ENCODE results near the gene SYMPK. TPM values are rescaled to one million over a fixed set of nuclear protein-coding genes. Genes with fewer than 3 reads are reported as not detected.

The SYMPK gene
- total RNA-seq, 2 experiments from 2014 or later, result 96.9 to 97.4 TPM

DNA sequence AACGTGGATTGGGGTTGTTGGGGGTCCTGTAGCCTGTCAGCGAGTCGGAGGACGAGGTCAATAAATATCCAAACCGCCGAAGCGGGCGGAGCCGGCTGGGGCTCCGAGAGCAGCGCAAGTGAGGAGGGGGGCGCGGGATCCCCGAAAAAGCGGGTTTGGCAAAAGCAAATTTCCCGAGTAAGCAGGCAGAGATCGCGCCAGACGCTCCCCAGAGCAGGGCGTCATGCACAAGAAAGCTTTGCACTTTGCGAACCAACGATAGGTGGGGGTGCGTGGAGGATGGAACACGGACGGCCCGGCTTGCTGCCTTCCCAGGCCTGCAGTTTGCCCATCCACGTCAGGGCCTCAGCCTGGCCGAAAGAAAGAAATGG is 93.1 kb downstream of the SYMPK start:
- CTCF ChIA-PET, result interaction anchor here (0.6 to 6.1 kb wide), 16 partner anchors 9 to 191 kb away, joined by 3 to 127 read pairs (median 6); partner anchors contain the start of genes DMWD, MYPOP and SYMPK
- Mint-ChIP-seq H3K4me3 (peak overlapping the region; percentile 81), H3K27ac (no peak overlapping the region), H3K27me3 (ENCODE audit: low read depth) (peaks cover 19% of the 10 kb centered on the region), H3K4me1 (ENCODE audit: low read depth) (peaks cover 10% of the 10 kb centered on the region), H3K36me3 (ENCODE audit: low read depth) (no peaks in the 10 kb centered on the region), H3K9me3 (no peaks in the 10 kb centered on the region)
- no peak for DNase-seq
- intact Hi-C loops (cut with micrococcal nuclease), result loop anchor here (1.0 kb wide), 12 partner anchors 9 to 246 kb away; partner anchors contain the start of genes CCDC61, DMWD, FBXO46 and IRF2BP1

DNA sequence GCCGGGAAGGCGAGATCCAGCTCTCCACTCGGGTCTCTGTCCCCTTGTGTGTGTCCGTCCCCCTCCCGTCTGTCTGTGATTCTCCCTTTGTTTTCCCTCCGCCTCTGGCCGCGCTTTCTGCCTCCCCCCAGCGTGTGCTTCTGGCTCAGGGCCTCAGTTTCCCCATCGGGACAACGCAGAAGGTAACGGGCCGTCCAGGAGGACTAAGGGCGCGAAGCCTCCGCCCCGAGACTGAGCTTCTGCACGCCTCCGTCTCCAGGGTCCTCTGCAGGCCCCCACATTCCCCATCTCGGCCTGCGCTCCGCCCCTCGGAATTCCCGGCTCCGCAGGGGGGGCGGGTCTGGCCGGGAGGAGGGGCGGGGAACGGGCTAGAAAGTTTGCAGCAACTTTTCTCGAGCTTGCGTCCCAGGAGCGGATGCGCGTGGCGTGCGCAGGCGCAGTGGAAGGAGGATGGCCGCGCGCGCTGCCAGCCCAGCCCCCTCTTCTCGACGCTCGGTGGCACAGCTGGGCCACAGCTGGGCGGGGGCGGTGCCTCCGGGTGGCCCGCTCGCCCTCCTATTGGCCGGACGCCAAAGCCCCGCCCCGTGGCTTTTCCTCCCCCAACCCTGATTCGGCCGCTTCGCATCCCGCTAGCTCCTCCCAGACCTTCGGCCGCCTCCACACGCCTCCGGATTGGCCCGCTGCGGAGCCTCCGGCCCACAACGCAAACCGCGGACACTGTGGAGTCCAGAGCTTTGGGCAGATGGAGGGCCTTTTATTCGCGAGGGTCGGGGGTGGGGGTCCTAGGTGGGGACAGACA is 93.8 kb downstream of the SYMPK start, which contains the start of gene SIX5:
SIX5 (minus strand) TSS at position 269 of the 799 bp plus-strand sequence. CDS start 408 bp downstream, outside the sequence.
- intact Hi-C loops (cut with micrococcal nuclease), result loop anchor here (1.0 kb wide), 6 partner anchors 23 to 247 kb away; partner anchors contain the start of genes DMWD, FBXO46, IRF2BP1 and QPCTL
- H3K4me3 Mint-ChIP-seq, result peak within 1 kb of the TSS; percentile 81
- CTCF ChIA-PET, result interaction anchor here (0.6 to 6.1 kb wide), 22 partner anchors 10 to 962 kb away, joined by 3 to 127 read pairs (median 5); partner anchors contain the start of genes DMWD, MYPOP and SYMPK
- H3K36me3 Mint-ChIP-seq (ENCODE audit: low read depth), result no peaks in the 10 kb centered on the region
- H3K9me3 Mint-ChIP-seq, result no peaks in the 10 kb centered on the region
- peaks cover 23% of the 10 kb centered on the region for H3K27me3 Mint-ChIP-seq (ENCODE audit: low read depth)
- no peak within 1 kb of the TSS for H3K27ac Mint-ChIP-seq
- DNase-seq, result peak; percentile 97
- H3K4me1 Mint-ChIP-seq (ENCODE audit: low read depth), result peaks cover 10% of the 10 kb centered on the region

DNA sequence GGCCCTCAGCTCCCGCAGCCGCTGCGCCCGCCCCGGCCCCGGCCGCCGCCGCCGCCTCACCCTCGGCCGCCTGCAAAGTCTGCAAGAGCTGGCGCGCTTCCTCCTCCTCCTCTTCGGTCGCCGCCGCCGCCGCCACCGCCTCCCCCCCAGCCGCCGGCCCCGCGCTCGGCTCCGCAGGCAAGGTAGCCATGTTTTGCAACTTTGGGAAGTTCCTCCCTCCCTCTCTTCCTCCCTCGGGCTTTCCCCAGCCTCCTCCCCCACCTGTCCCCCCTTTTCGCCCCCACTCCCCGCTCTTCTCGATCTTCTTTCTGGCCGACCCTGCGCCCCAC is 94.3 kb downstream of the SYMPK start:
- peaks cover 23% of the 10 kb centered on the region for H3K27me3 Mint-ChIP-seq (ENCODE audit: low read depth)
- H3K4me1 Mint-ChIP-seq (ENCODE audit: low read depth), result peaks cover 10% of the 10 kb centered on the region
- no peak overlapping the region for H3K27ac Mint-ChIP-seq
- intact Hi-C loops (cut with micrococcal nuclease), result no loop called here
- peak; percentile 53 for DNase-seq
- CTCF ChIA-PET, result interaction anchor here (0.6 to 6.1 kb wide), 9 partner anchors 11 to 963 kb away, joined by 3 to 127 read pairs (median 5); partner anchors contain the start of gene SYMPK
- H3K36me3 Mint-ChIP-seq (ENCODE audit: low read depth), result no peaks in the 10 kb centered on the region
- peak overlapping the region; percentile 81 for H3K4me3 Mint-ChIP-seq
- no peaks in the 10 kb centered on the region for H3K9me3 Mint-ChIP-seq

DNA sequence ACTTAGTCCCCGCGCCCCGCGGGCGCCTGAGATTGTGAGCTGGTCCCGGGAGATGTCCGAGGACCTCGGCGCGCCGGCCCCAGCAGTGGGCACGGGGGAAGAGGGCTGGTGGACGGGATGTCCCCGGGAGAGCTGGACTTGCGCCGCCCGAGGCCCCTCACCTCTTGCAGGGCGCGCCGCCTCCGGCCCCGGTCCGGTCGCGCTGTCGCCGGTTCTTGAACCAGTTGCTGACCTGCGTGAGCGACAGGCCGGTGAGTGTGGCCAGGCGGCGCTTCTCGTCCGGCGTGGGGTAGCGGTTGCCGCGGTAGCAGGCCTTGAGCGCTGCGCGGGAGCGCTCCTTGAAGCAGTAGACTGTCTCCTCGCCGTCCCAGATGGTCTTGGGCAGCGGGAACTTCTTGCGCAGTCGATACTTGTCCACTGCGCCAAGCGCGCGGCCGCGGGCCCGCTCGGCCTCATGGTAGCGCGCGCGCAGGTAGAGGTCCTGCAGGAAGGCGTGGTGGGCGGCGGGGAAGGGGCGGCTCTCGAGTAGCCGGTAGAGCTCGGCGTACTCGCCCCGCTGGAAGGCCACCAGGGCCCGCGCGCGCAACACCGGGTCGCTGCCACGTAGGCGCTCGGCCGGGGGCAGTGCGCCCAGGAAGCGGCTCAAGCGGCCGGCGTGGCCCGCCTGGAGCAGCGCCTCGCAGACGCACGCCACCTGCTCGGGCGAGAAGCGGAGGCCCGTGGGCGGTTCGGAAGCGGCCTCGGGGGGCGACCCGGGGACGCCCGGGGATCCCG is 94.9 kb downstream of the SYMPK start:
- Mint-ChIP-seq H3K4me1 (ENCODE audit: low read depth) (peaks cover 10% of the 10 kb centered on the region), H3K27ac (no peak overlapping the region), H3K27me3 (ENCODE audit: low read depth) (peaks cover 23% of the 10 kb centered on the region), H3K36me3 (ENCODE audit: low read depth) (no peaks in the 10 kb centered on the region), H3K9me3 (no peaks in the 10 kb centered on the region), H3K4me3 (peak overlapping the region; percentile 68)
- CTCF ChIA-PET, result interaction anchor here (0.9 to 6.1 kb wide), 6 partner anchors 11 to 547 kb away, joined by 3 to 127 read pairs (median 5); no protein-coding TSS in a partner anchor
- intact Hi-C loops (cut with micrococcal nuclease), result no loop called here
- no peak for DNase-seq

DNA sequence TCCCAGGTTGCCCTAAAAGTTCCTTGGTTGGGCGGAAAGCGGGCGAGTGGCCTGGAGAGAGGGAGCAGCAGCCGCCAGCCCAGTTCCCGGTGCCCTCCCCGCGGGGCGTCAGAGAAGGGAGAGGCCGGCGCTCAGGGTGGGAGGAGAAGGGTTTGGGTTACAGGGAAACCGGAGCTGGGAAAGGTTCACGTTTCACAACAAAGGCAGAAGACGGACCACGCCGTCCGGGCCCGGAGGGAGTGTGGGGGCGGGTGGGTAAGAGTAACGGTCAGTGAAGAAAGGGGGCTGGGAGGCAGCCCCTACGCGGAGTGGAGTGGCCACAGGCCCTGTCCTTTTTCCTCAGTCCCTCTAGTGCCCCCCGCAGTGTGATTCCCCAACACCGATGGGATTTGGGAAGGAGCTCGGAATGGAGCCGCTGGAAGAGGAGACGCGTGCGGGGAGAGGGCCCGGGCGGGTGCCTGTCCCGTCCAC is 95.5 kb downstream of the SYMPK start:
- intact Hi-C loops (cut with micrococcal nuclease), result no loop called here
- no peak for DNase-seq
- Mint-ChIP-seq H3K4me3 (no peak overlapping the region), H3K27me3 (ENCODE audit: low read depth) (peaks cover 23% of the 10 kb centered on the region), H3K4me1 (ENCODE audit: low read depth) (peaks cover 10% of the 10 kb centered on the region), H3K9me3 (no peaks in the 10 kb centered on the region), H3K36me3 (ENCODE audit: low read depth) (no peaks in the 10 kb centered on the region), H3K27ac (no peak overlapping the region)
- CTCF ChIA-PET, result interaction anchor here (0.9 to 6.1 kb wide), 2 partner anchors 32 to 546 kb away, joined by 3 to 127 read pairs; no protein-coding TSS in a partner anchor

DNA sequence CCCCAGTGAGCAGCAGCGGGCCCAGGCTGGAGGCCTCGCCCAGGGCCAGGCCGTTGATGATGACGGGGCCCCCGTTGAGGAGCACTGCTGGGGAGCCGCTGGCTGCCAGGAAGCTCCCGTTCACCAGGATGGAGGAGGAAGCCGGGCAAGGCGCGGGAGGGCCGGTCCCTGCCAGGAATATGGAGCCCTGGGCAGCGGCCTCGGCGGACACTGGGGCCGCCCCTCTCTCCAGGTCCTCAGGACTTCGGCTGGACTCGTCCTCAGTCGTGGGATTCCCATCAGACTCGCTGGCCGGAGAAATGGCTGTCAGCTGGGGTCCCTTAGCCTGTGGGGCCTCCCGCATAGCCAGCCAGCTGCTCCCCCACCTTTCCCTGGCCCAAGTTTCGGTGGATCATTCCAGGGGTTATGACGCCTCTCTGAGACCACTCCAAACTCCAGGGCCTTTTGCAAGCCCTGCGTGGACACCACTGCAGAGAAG is 96.0 kb downstream of the SYMPK start:
- no peak for DNase-seq
- intact Hi-C loops (cut with micrococcal nuclease), result no loop called here
- no peak overlapping the region for H3K4me3 Mint-ChIP-seq
- peaks cover 23% of the 10 kb centered on the region for H3K27me3 Mint-ChIP-seq (ENCODE audit: low read depth)
- H3K4me1 Mint-ChIP-seq (ENCODE audit: low read depth), result peaks cover 10% of the 10 kb centered on the region
- CTCF ChIA-PET, result no interaction called here
- H3K9me3 Mint-ChIP-seq, result no peaks in the 10 kb centered on the region
- no peaks in the 10 kb centered on the region for H3K36me3 Mint-ChIP-seq (ENCODE audit: low read depth)
- H3K27ac Mint-ChIP-seq, result no peak overlapping the region

DNA sequence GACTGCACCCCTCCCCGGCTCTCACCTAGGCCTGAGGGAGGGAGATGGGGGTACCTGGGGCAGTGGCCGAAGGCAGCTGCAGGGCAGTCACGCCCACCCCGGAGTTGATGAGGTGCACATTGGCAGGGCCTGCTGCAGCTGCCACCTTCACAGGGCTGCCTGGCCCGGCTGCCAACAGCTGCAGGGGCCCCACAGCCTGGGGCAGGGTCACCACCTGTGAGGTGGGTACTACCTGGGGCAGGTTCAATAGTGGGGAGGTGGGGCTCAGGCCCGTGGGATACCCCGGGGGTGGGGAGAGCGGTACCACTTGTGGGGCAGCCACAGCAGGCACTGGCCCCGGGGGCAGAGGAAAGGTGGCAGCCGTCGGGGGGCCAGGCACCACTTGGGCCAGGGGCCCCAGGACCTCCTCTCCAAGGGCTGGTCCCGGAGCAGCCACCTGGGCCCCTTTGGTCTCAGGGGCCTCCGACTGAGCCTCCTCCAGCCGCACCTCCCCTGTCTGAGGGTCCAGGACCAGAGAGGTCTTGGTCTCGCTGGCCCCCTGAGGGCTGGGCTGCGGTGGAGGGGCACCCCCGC is 96.6 kb downstream of the SYMPK start:
- Mint-ChIP-seq H3K9me3 (no peaks in the 10 kb centered on the region), H3K36me3 (ENCODE audit: low read depth) (no peaks in the 10 kb centered on the region), H3K4me3 (no peak overlapping the region), H3K27ac (no peak overlapping the region), H3K27me3 (ENCODE audit: low read depth) (peaks cover 23% of the 10 kb centered on the region), H3K4me1 (ENCODE audit: low read depth) (peaks cover 10% of the 10 kb centered on the region)
- DNase-seq, result no peak
- CTCF ChIA-PET, result no interaction called here
- intact Hi-C loops (cut with micrococcal nuclease), result no loop called here

DNA sequence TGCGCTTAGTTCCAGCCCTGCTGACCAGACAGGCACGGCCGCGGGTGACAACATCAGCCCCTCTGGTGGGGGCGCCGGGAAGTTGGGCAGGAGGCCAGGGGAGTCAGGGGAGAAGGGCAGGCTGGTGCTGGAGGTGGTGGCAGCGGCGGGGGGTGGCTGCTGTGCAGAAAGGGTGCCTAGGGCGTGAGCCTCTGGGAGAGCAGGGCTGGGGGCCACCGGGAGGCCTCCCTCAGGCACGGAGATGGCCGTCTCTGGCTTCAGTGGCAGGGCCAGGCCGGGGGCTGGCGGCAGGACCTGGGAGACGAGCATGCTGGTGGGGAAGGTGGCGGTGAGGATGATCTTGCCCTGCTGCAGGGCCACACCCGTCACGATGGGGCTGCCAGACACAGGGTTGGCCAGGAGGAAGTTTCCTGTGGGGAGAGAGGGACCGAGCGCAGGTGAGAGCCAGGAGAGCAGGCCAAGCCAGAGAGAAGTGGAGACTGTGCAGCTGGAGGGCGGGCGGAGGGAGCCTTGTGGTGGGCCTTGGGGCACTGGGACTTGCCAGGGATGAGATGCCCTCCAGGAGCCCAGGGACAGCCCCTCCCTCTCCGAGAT is 97.1 kb downstream of the SYMPK start:
- Mint-ChIP-seq H3K4me3 (no peak overlapping the region), H3K27me3 (ENCODE audit: low read depth) (peaks cover 20% of the 10 kb centered on the region), H3K36me3 (ENCODE audit: low read depth) (no peaks in the 10 kb centered on the region), H3K4me1 (ENCODE audit: low read depth) (peaks cover 10% of the 10 kb centered on the region), H3K27ac (no peak overlapping the region), H3K9me3 (no peaks in the 10 kb centered on the region)
- CTCF ChIA-PET, result no interaction called here
- intact Hi-C loops (cut with micrococcal nuclease), result no loop called here
- DNase-seq, result no peak

Other genes with a start within 250 kb of the SYMPK start
- 100 to 1,000 TPM; 145 to 159 TPM for gene EML2, start 223.8 kb downstream of the SYMPK start, total RNA-seq
- 1 to 10 TPM; 1.8 to 2.3 TPM for gene GIPR, start 194.9 kb downstream of the SYMPK start, total RNA-seq
- 100 to 1,000 TPM; 976 to 988 TPM for gene SNRPD2, start 171.2 kb downstream of the SYMPK start, total RNA-seq
- 10 to 100 TPM; 12.0 to 14.1 TPM for gene QPCTL, start 170.5 kb downstream of the SYMPK start, total RNA-seq
- 10 to 100 TPM; 21.8 to 23.2 TPM for gene FBXO46, start 132.3 kb downstream of the SYMPK start, total RNA-seq
- not detected for gene MEIOSIN, start 129.7 kb downstream of the SYMPK start, total RNA-seq
- 1 to 10 TPM; 1.8 to 2.2 TPM for gene SIX5, start 93.9 kb downstream of the SYMPK start, total RNA-seq
- 1 to 10 TPM; 6.1 TPM for gene DMPK, start 80.7 kb downstream of the SYMPK start, total RNA-seq
- 10 to 100 TPM; 28.6 to 29.1 TPM for gene DMWD, start 70.3 kb downstream of the SYMPK start, total RNA-seq
- under 1 TPM in 1 of 2 experiments, not detected in 1; 0.17 TPM for gene RSPH6A, start 47.8 kb downstream of the SYMPK start, total RNA-seq
- under 1 TPM in 1 of 2 experiments, not detected in 1; 0.20 TPM for gene FOXA3, start 1.2 kb upstream of the SYMPK start, total RNA-seq
- gene IRF2BP1, start 23.0 kb upstream of the SYMPK start, total RNA-seq, result 10 to 100 TPM; 11.4 TPM
- gene MYPOP, start 39.5 kb upstream of the SYMPK start, total RNA-seq, result 1 to 10 TPM; 4.5 to 4.8 TPM
- not detected for gene NANOS2, start 51.6 kb upstream of the SYMPK start, total RNA-seq
- not detected for gene NOVA2, start 110.7 kb upstream of the SYMPK start, total RNA-seq
- gene CCDC61, start 132.3 kb upstream of the SYMPK start, total RNA-seq, result 10 to 100 TPM; 26.4 to 29.3 TPM
- gene PGLYRP1, start 159.9 kb upstream of the SYMPK start, total RNA-seq, result not detected
- gene IGFL4, start 177.9 kb upstream of the SYMPK start, total RNA-seq, result not detected

Data from activated naive CD4-positive, alpha-beta T cell treated with anti-CD3 and anti-CD28 coated beads for 36 hours (primary cell).